GM12878 (cell line): ENCODE measurements around the gene CCDC141. TPM values are rescaled to one million over a fixed set of nuclear protein-coding genes. Genes with fewer than 3 reads are reported as not detected.

ENCODE experiments used
- ATAC-seq: fragments of 200-7000 bp; cut with Tn5 transposase; 3 replicates; pipeline ENCODE4 v1.9.1; 2020; ENCODE audit warnings: mild to moderate bottlenecking, moderate library complexity
- BruUV-seq: library from RNA; stranded (reverse); fragments of 400-500 nt; replicated peaks from 2 replicates; lab custom pipeline; 2021; lab: Mats Ljungman, UMichigan
- CTCF ChIA-PET: fragments of 300-600 bp; sonication (Branson Sonifier 250); formaldehyde crosslinking; extraction: SDS; loops from one replicate; lab custom pipeline; 2021; ENCODE audit warnings: inconsistent platforms; lab: Yijun Ruan, JAX
- POLR2A ChIA-PET: fragments of 350-600 bp; formaldehyde crosslinking; extraction: SDS; loops from one replicate; lab custom pipeline; 2021; ENCODE audit warnings: inconsistent platforms; lab: Charles Lee
- RAD21 ChIA-PET: fragments of 300-600 bp; sonication (Branson Sonifier 250); formaldehyde crosslinking; loops from one replicate; lab custom pipeline; 2023; ENCODE audit warnings: antibody characterized with exemption; ENCODE audit not compliant: unreplicated experiment; lab: Charles Lee
- SMC1A ChIA-PET: fragments of 300-600 bp; sonication (Branson Sonifier 250); formaldehyde crosslinking; loops from one replicate; lab custom pipeline; 2023; ENCODE audit not compliant: unreplicated experiment, uncharacterized antibody; lab: Charles Lee
- DNase-seq: peaks from one replicate; pipeline ENCODE4 v3.0.0-alpha.2; 2011; ENCODE audit warnings: low read depth, low spot score
- FAIRE-seq: peaks from 3 replicates; lab custom pipeline; 2011; peaks lifted over from hg19 to GRCh38; lab: Jason Lieb, UNC
- H2AFZ ChIP-seq: 2 replicates; pipeline ENCODE4 v1.6.0; 2011; ENCODE audit warnings: low read depth, low read length, control low read depth; ENCODE audit not compliant: control insufficient read depth
- H3K27ac ChIP-seq: 2 replicates; pipeline ENCODE4 v1.5.1; 2011; ENCODE audit warnings: control low read depth; ENCODE audit not compliant: control insufficient read depth, insufficient read depth
- H3K27me3 ChIP-seq, 2 experiments: replicated peaks in 1 of 2; 2 replicates each; pipeline versions ENCODE4 v1.6.0 to v1.6.1; 2011; ENCODE audit warnings: low read length in 1 of 2; ENCODE audit not compliant: control insufficient read depth in 2 of 2, insufficient read depth in 2 of 2
- H3K36me3 ChIP-seq, 2 experiments: 2 replicates each; pipeline ENCODE4 v1.5.1; 2011; ENCODE audit warnings: low read length in 1 of 2; ENCODE audit not compliant: control insufficient read depth in 2 of 2, insufficient read depth in 2 of 2
- H3K4me1 ChIP-seq: 2 replicates; pipeline ENCODE4 v1.6.1; 2011; ENCODE audit warnings: mild to moderate bottlenecking, low read length, moderate library complexity, mixed read lengths; ENCODE audit not compliant: control insufficient read depth, insufficient read depth
- H3K4me2 ChIP-seq: 2 replicates; pipeline ENCODE4 v1.6.0; 2011; ENCODE audit warnings: control low read depth; ENCODE audit not compliant: control insufficient read depth, insufficient read depth
- H3K4me3 ChIP-seq: fragments of 200-600 bp; sonication (generic); 2 replicates; pipeline ENCODE4 v1.5.1; 2016
- H3K79me2 ChIP-seq: 2 replicates; pipeline ENCODE4 v1.6.0; 2011; ENCODE audit warnings: low read length; ENCODE audit not compliant: control insufficient read depth, insufficient read depth
- H3K9ac ChIP-seq: 2 replicates; pipeline ENCODE4 v1.8.0; 2011; ENCODE audit warnings: low read length, control low read depth, mixed read lengths; ENCODE audit not compliant: control insufficient read depth, insufficient read depth
- H3K9me3 ChIP-seq: replicated peaks from 3 replicates; pipeline ENCODE4 v1.5.1; 2011; ENCODE audit warnings: mild to moderate bottlenecking, low read length; ENCODE audit not compliant: control insufficient read depth, insufficient read depth
- H4K20me1 ChIP-seq: 2 replicates; pipeline ENCODE4 v1.6.0; 2011; ENCODE audit not compliant: control insufficient read depth, insufficient read depth
- CTCF ChIP-seq, 3 experiments: IDR thresholded peaks in 2 of 3; conservative IDR thresholded peaks in 1 of 3; 2 replicates each; pipeline ENCODE4 v1.5.1; 2011; ENCODE audit warnings: low read depth in 3 of 3, low read length in 3 of 3, mild to moderate bottlenecking in 3 of 3, control low read depth in 2 of 3, moderate library complexity in 2 of 3, inconsistent platforms in 1 of 3, mixed read lengths in 1 of 3; ENCODE audit not compliant: control insufficient read depth in 2 of 3, insufficient read depth in 1 of 3; ENCODE audit errors: extremely low read depth in 1 of 3
- RAD21 ChIP-seq: IDR thresholded peaks from 2 replicates; pipeline ENCODE4 v1.6.1; 2011; ENCODE audit warnings: mild to moderate bottlenecking, low read depth, low read length, moderate library complexity; ENCODE audit not compliant: insufficient read depth
- SIN3A ChIP-seq: IDR thresholded peaks from 2 replicates; pipeline ENCODE4 v1.6.1; 2012; ENCODE audit warnings: low read depth, low read length, improper control_type of control experiment
- SMAD5 ChIP-seq: IDR thresholded peaks from 2 replicates; pipeline ENCODE4 v1.6.1; 2016; ENCODE audit warnings: antibody characterized with exemption, low read depth
- SMC3 ChIP-seq: IDR thresholded peaks from 2 replicates; pipeline ENCODE4 v1.6.1; 2011; ENCODE audit warnings: low read length, improper control_type of control experiment, borderline replicate concordance
- SREBF1 ChIP-seq: IDR thresholded peaks from 2 replicates; pipeline ENCODE4 v1.6.1; 2012; ENCODE audit warnings: mild to moderate bottlenecking, low read length
- SUZ12 ChIP-seq: fragments of 200-600 bp; sonication (generic); IDR thresholded peaks from one replicate; pipeline ENCODE4 v1.6.1; 2018; ENCODE audit warnings: antibody characterized with exemption, mild to moderate bottlenecking; ENCODE audit not compliant: unreplicated experiment
- ZNF217 ChIP-seq: fragments of 450-650 bp; IDR thresholded peaks from 2 replicates; pipeline ENCODE4 v1.6.1; 2017; ENCODE audit warnings: antibody characterized with exemption, mild to moderate bottlenecking
- ZNF384 ChIP-seq: IDR thresholded peaks from 2 replicates; pipeline ENCODE4 v1.6.1; 2012; ENCODE audit warnings: low read depth, mild to moderate bottlenecking, low read length, improper control_type of control experiment, borderline replicate concordance
- WGBS: methylation state at CpG from one replicate; pipeline ENCODE4 v1.1.6; 2016; ENCODE audit warnings: low lambda C conversion rate; ENCODE audit not compliant: insufficient replicate concordance, insufficient coverage; ENCODE audit errors: missing lambda C conversion rate; 5-methylcytosine and 5-hydroxymethylcytosine counted together
- in situ Hi-C: fragments of 300-500 bp; cut with MboI; formaldehyde crosslinking; loops from 9 replicates; pipeline ENCODE4 v1.14.3; 2018; ENCODE audit warnings: mixed read lengths
- intact Hi-C: fragments of 100-400 bp; cut with micrococcal nuclease; formaldehyde crosslinking; loops from one replicate; pipeline ENCODE4 v1.14.2; 2022; ENCODE audit not compliant: unreplicated experiment
- polyA plus RNA-seq, 11 experiments: library from polyadenylated mRNA; depleted of rRNA in 4 of 11; unstranded in 6 of 11; stranded (reverse) in 5 of 11; fragments of >200 nt; fragmentation: Nextera tagmentation in 4 of 11; fragmentation: Illumina TruSeq in 1 of 11; extraction: Ambion mirVana in 4 of 11; extraction: Trizol in 1 of 11; gene quantifications; 1 replicate in 1 of 11; 2 replicates in 10 of 11; pipeline versions ENCODE4 v1.2.1 to v1.2.3, GENCODE V29; 2011 to 2016; ENCODE audit warnings: inconsistent platforms in 2 of 11, missing spikeins in 2 of 11, low read depth in 1 of 11
- total RNA-seq, 4 experiments: library from RNA; depleted of rRNA in 3 of 4; stranded (reverse); fragments of >200 nt in 3 of 4; fragmentation: Illumina TruSeq in 1 of 4; extraction: Trizol in 1 of 4; gene quantifications; 2 replicates each; pipeline versions ENCODE4 v1.2.1 to v1.2.3, GENCODE V29; 2013 to 2021
- TF ChIP-seq, protein P1 (sequence below): IDR thresholded peaks from 2 replicates; pipeline ENCODE4 v1.6.1; 2011; ENCODE audit warnings: mild to moderate bottlenecking, low read depth, low read length, moderate library complexity; ENCODE audit not compliant: insufficient replicate concordance
- TF ChIP-seq, protein P2 (sequence below): fragments of 450-650 bp; IDR thresholded peaks from 2 replicates; pipeline ENCODE4 v1.6.1; 2016; ENCODE audit warnings: mild to moderate bottlenecking

CCDC141 gene
- total and polyA plus RNA-seq, 10 of the 15 experiments (the other 5 are each of a cell fraction or from before 2014, with no cell fraction given) = 0.84 to 12.5 (median 3.6) TPM

GRCh38 chr2:178796079-178796677, 253.8 kb downstream of the CCDC141 start:
- Histone ChIP-seq H4K20me1 (no peaks in the 10 kb centered on the region), H2AFZ (no peak overlapping the region), H3K27ac (no peak overlapping the region), H3K4me3 (no peak overlapping the region), H3K4me2 (no peak overlapping the region), H3K36me3 (no peaks in the 10 kb centered on the region; a peak in 2 of 4 replicates), H3K9ac (no peak overlapping the region), H3K9me3 (no peaks in the 10 kb centered on the region), H3K27me3 (no peaks in the 10 kb centered on the region), H3K4me1 (no peaks in the 10 kb centered on the region)
- peak; percentile 49 for FAIRE-seq
- POLR2A ChIA-PET = interaction anchor here (0.7 kb wide), 1 partner anchor 135 kb away, joined by 3 read pairs; no protein-coding TSS in a partner anchor
- DNase-seq = no peak
- 73% methylated on average over 2 of the region's 2 CpGs for WGBS
- intact Hi-C loops = loop anchor here (1.0 to 5.0 kb wide), 4 partner anchors 118 to 645 kb away; no protein-coding TSS in a partner anchor
- ATAC-seq = peak; percentile 46; the same call in 1 of the 3 replicates
- in situ Hi-C loops = loop anchor here (10.0 kb wide), 1 partner anchor 339 kb away; no protein-coding TSS in a partner anchor
- BruUV-seq = no TSS peak
- SMC1A ChIA-PET = interaction anchor here (1.0 to 1.9 kb wide), 11 partner anchors 11 to 643 kb away, joined by 3 to 14 read pairs (median 5); partner anchors contain the start of gene TTN
- CTCF ChIA-PET = interaction anchor here (0.7 to 5.7 kb wide), 22 partner anchors 12 to 646 kb away, joined by 3 to 48 read pairs (median 6); no protein-coding TSS in a partner anchor
- TF ChIP-seq SMC3 = peak; percentile 55; the same call in 1 of the 2 replicates
- TF ChIP-seq SMAD5 = no peak
- TF ChIP-seq, protein P1, sequence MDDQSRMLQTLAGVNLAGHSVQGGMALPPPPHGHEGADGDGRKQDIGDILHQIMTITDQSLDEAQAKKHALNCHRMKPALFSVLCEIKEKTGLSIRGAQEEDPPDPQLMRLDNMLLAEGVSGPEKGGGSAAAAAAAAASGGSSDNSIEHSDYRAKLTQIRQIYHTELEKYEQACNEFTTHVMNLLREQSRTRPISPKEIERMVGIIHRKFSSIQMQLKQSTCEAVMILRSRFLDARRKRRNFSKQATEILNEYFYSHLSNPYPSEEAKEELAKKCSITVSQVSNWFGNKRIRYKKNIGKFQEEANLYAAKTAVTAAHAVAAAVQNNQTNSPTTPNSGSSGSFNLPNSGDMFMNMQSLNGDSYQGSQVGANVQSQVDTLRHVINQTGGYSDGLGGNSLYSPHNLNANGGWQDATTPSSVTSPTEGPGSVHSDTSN = no peak
- TF ChIP-seq ZNF217 = no peak
- TF ChIP-seq SUZ12 = no peak
- TF ChIP-seq CTCF (IDR thresholded peaks at IDR 0.05 in 2 of 3, conservative IDR thresholded peaks at IDR 0.05 in 1 of 3; ENCODE audit: control insufficient read depth in 2 of 3, extremely low read depth in 1 of 3, insufficient read depth in 1 of 3, low read depth in 3 of 3, low read length in 3 of 3) = peak; percentile 29 to 57 (median 44); a peak in 3 of 6 replicates
- no peak for TF ChIP-seq SREBF1
- peak; percentile 33; the same call in 1 of the 2 replicates for TF ChIP-seq ZNF384
- peak; percentile 62 for TF ChIP-seq RAD21
- TF ChIP-seq SIN3A = no peak
- TF ChIP-seq, protein P2, sequence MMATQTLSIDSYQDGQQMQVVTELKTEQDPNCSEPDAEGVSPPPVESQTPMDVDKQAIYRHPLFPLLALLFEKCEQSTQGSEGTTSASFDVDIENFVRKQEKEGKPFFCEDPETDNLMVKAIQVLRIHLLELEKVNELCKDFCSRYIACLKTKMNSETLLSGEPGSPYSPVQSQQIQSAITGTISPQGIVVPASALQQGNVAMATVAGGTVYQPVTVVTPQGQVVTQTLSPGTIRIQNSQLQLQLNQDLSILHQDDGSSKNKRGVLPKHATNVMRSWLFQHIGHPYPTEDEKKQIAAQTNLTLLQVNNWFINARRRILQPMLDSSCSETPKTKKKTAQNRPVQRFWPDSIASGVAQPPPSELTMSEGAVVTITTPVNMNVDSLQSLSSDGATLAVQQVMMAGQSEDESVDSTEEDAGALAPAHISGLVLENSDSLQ = no peak
- TF ChIP-seq, all 136 proteins: peak for 4
- RAD21 ChIA-PET = interaction anchor here (1.2 to 3.6 kb wide), 6 partner anchors 24 to 334 kb away, joined by 3 to 18 read pairs (median 5); no protein-coding TSS in a partner anchor
- H3K79me2 ChIP-seq = no peaks in the 10 kb centered on the region
